ENCODE results near the gene DPH2. TPM values are rescaled to one million over a fixed set of nuclear protein-coding genes. Genes with fewer than 3 reads are reported as not detected.

Gene DPH2
- total RNA-seq, 2 donors from 2014 or later, result 14.1 to 20.9 TPM

DNA sequence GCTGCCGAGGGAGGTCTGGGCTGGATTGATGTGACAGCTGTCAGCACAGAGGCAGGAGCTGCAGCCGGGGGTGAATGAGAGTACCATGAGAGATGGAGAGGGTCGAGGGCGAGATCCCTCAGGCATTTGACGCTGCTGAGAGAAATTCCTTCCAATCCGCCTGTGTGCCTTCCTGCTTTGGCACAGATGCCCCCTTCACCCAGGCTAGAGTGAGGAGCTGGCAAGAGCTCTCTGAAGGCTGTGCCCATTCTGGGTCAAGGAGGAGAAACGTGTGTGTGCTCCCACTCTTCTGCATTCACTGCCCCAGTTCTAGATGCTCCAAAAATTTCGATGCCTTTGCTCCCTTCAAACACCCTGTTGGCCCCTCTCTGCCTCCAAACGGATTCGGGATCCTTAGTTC, 31.4 kb upstream of the DPH2 start:
- ATAC-seq (no peak), DNase-seq (no peak)
- intact Hi-C loops (cut with DNase I), result loop anchor here in 1 of 2 donors (10.0 kb wide), 1 partner anchor 714 kb away; no protein-coding TSS in a partner anchor

- no peak for DNase-seq
- intact Hi-C loops (cut with DNase I), result loop anchor here in 1 of 2 donors (10.0 kb wide), 1 partner anchor 714 kb away; no protein-coding TSS in a partner anchor
- peak; percentile 8 to 39 for ATAC-seq
These were observed 30.8 kb upstream of the DPH2 start for GRCh38 chr1:43938892-43939587.

DNA sequence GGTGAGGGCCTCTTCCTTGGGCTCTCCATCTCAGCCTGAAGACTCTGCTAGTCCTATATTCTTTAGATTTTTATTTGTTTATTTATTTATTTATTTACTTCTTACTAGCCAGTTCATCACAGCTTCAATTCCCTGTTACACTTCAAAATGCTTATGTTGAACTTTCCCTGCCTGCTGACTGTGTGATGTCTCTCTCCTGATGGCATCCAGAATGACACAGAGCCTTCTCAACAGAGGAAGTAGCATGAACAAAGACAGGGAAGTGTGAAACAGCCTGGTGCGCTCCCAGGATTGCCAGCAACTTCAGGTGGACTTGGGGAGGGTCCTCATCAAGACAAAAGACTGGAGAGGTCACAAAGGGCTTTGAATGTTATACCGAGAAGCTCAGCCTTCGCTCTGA, 27.4 kb upstream of the DPH2 start:
- intact Hi-C loops (cut with DNase I), result no loop called here
- ATAC-seq (no peak), DNase-seq (no peak)

- DNase-seq (no peak), ATAC-seq (no peak)
- intact Hi-C loops (cut with DNase I), result no loop called here
These were observed 24.9 kb upstream of the DPH2 start for GRCh38 chr1:43944860-43945259.

DNA sequence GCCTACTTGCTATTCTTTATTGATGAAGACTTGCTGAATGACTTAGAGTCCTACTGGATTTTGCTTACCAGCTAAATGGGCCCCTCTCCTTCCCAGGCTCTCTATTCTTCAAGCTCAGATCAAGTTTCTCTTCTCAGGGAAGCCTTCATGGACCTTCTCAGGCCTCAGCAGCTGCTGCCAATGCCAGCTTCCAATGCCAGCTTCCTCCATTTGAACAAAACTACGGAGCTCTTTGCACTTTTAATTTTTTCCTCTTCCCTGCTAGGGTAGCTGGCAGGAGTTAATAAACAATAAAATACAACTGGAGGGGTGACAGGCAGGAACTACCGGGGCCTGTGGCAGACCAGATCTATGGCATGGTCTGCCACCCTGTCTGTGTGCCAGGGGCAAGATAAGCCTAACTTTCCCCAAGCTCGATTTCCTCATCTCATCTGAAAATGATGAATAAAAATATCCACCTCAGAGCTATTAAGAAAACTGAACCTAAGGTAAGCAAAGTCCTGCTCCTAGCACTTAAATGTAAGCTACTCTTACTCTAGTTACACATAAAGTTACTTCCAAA, 24.1 kb upstream of the DPH2 start:
- intact Hi-C loops (cut with DNase I), result no loop called here
- ATAC-seq (no peak), DNase-seq (no peak)

DNA sequence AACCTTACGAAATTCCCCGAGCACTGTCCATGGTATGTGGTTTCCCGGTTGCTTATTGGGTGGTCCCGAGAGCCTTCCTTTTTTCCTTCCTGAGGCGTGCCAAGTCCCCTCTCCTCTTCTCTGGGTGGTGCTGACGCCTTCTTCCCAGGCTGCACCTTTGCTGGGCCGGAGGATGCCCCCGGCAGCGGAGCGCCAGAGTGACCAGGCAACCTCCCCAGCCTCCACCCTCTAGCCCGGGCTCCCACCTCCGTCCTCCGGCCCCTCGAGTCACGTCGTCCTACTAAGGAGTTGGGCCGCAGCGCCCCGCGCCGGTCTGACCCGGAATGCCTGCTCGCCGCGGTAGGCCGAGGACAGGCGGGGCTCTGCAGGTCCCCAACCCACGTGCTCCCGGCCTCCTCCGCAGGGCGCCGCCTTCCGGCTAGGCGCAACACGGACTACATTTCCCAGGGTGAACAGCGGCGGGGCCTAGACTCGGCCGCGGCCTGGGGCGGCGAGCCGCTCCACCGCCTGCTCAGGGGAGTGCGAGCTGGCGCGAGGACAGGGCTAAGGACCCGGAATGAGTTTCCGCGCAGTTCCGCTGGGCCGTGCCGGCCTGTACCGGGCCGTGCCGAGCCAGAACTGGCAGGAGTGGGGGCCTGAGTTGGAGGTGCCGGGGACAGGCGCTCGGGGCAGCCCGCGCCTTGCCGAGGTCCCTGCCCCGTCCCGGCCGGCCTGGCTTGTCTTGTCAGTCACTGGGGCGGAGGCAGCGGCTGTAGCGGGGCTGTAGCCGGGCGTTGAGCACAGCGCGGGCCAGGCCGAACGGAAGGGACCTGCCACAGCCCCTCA, 23.4 kb upstream of the DPH2 start, which contains the start of gene IPO13:
TSS of gene IPO13 (plus strand) at position 715 of the 825 bp plus-strand sequence. CDS start 651 bp downstream, outside the sequence.
- ATAC-seq (peak; percentile 97), DNase-seq (peak; percentile 96)
- intact Hi-C loops (cut with DNase I), result no loop called here

DNA sequence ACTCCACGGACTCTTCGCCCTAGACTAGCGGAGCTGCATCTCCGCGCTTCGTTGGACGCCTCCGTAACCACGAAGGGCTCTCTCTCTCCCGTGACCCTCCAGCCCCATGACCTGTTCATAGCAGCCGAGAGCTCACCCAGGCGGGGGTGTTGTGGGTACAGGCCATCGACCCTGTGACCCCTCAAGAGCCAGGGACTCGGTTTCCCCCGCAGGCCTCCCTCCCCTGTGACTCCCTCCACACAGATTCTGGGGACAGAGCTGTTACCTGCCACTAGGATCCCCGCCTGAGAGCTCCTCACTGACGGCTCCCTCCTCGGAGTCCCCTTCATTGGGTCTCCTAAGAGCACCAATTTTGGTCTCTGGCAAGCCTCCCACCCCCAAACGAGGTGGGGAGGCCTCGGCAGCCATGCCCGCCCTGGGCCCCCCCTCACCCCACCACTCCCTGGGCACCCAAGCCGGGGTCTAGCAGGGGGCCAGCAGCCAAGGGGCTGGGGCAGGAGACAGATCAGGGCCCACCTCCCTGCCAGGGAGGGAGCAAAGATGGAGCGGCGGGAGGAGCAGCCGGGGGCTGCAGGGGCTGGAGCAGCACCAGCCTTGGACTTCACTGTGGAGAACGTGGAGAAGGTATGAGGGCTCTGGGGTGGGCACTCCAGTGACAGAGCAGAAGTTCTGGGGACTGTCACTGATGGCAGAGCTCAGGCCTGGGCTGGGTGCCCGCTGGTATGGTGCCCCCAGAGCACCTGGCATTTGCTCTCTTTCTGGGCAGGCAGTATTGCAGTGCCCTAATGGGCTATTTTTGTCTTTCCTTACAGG, 22.5 kb upstream of the DPH2 start:
- intact Hi-C loops (cut with DNase I), result no loop called here
- ATAC-seq, result peak; percentile 12 to 15
- no peak for DNase-seq

GRCh38 chr1:43947874-43948437, 21.9 kb upstream of the DPH2 start:
- no peak for ATAC-seq
- intact Hi-C loops (cut with DNase I), result no loop called here
- DNase-seq, result no peak

DNA sequence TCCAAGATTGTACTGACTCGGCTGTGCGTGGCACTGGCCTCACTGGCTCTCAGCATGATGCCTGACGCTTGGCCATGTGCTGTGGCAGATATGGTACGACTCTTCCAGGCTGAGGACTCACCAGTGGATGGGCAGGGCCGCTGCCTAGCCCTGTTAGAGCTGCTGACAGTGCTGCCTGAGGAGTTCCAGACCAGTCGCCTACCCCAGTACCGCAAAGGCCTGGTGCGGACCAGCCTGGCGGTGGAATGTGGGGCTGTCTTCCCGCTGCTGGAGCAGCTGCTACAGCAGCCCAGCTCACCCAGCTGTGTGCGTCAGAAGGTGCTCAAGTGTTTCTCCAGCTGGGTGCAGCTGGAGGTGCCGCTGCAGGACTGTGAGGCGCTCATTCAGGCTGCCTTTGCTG, 20.1 kb upstream of the DPH2 start:
- no peak for ATAC-seq
- intact Hi-C loops (cut with DNase I), result no loop called here
- DNase-seq, result no peak

- ATAC-seq (no peak), DNase-seq (no peak)
- intact Hi-C loops (cut with DNase I), result no loop called here
These were observed 18.5 kb upstream of the DPH2 start for GRCh38 chr1:43951021-43951985.

GRCh38 chr1:43952731-43953346, 17.0 kb upstream of the DPH2 start:
- intact Hi-C loops (cut with DNase I), result no loop called here
- DNase-seq (no peak), ATAC-seq (no peak)

GRCh38 chr1:43953361-43953760, 16.4 kb upstream of the DPH2 start:
- DNase-seq (no peak), ATAC-seq (no peak)
- intact Hi-C loops (cut with DNase I), result no loop called here

DNA sequence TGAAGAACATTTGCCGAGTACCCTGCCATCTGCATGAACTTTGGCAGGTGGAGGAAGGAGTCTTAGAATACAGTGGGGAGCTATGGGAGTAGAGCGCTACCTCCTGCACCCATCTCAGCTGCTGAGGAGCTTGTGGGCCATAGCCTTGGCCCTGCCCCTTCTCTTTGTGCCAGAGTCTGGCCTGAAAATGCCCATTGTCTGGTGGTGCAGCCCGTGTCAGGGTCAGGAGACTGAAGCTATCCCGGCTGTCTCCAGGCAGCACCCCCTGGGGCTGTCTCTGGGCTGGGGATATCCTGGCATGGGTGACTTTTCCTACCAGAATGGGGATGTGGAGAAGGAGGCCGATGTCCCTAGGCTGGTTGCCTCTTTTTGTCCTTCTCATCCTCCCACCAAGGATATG, 15.8 kb upstream of the DPH2 start:
- intact Hi-C loops (cut with DNase I), result no loop called here

GRCh38 chr1:43956234-43956633, 13.6 kb upstream of the DPH2 start:
- DNase-seq (no peak), ATAC-seq (no peak)
- intact Hi-C loops (cut with DNase I), result no loop called here

More for the DNA sequence above, 15.8 kb upstream of the DPH2 start:
- DNase-seq (no peak), ATAC-seq (no peak)

- ATAC-seq (no peak), DNase-seq (no peak)
- intact Hi-C loops (cut with DNase I), result no loop called here
These were observed 12.3 kb upstream of the DPH2 start for GRCh38 chr1:43957407-43958040.

DNA sequence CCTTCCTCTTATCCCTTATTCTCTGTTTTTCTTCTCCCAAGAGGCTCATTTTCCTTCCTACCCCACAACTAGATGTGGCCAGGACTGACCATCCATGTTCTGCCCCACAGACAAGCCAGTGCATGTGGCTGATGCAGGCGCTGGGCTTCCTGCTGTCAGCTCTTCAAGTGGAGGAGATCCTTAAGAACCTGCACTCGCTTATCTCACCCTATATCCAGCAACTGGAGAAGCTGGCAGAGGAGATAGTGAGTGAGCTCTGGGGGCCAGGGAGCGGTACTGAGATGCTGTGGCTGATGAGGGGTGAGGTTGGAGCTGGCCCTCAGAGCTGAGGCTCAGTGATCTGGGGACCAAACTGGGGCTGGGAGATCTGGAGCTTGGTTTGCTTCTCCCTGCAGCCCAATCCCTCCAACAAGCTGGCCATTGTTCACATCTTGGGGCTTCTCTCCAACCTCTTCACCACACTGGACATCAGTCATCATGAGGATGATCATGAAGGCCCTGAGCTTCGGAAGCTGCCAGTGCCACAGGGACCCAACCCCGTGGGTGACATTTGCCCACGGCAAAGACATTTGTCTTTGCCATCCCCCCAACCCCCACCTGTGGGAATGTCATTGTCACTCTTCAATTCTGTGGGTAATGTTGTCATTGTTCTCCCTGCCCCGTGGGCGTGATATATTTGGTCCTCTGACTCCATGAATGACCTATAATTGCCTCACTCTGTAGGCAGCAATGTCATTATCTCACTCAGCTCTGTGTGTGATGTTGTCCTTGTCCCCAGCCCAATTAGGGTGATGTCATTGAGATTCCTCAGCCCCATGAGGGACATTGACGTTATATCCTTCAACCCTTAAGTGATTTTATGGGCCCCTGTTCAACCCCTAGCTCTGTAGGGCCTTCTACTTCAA, 11.2 kb upstream of the DPH2 start:
- no peak for DNase-seq
- intact Hi-C loops (cut with DNase I), result no loop called here
- no peak for ATAC-seq
